HCT116 (cell line): ENCODE results near the gene ARHGEF37. TPM values are rescaled to one million over a fixed set of nuclear protein-coding genes. Genes with fewer than 3 reads are reported as not detected.

Source experiments
- ATAC-seq: fragments of 200-7000 bp; cut with Tn5 transposase; 2 replicates; pipeline ENCODE4 v1.9.1; 2020; ENCODE audit warnings: mild to moderate bottlenecking, moderate library complexity
- BruUV-seq: library from RNA; stranded (reverse); fragments of 400-500 nt; replicated peaks from 2 replicates; lab custom pipeline; 2021; lab: Mats Ljungman, UMichigan
- CTCF ChIA-PET: fragments of 300-600 bp; sonication (Branson Sonifier 250); formaldehyde crosslinking; loops from one replicate; lab custom pipeline; 2021; ENCODE audit warnings: antibody characterized with exemption; lab: Charles Lee
- POLR2A ChIA-PET: fragments of 300-600, 350-600 bp; sonication (Branson Sonifier 250); formaldehyde crosslinking; loops from one replicate; lab custom pipeline; 2021; ENCODE audit warnings: antibody characterized with exemption; lab: Charles Lee
- RAD21 ChIA-PET, 2 experiments: fragments of 300-600 bp; sonication (Branson Sonifier 250); formaldehyde crosslinking; loops; one replicate each; lab custom pipeline; 2023; ENCODE audit warnings: low total read pairs in 2 of 2; ENCODE audit not compliant: uncharacterized antibody in 2 of 2, unreplicated experiment in 2 of 2, low non-redundant PET in 1 of 2; lab: Charles Lee
- DNase-seq: peaks from one replicate; pipeline ENCODE4 v3.0.0-alpha.2; 2010; ENCODE audit warnings: low read depth, low spot score
- H2AFZ ChIP-seq: fragments of 200-600 bp; shearing (Covaris generic), sonication (generic); 2 replicates; pipeline ENCODE4 v1.6.1; 2017; ENCODE audit warnings: low read depth, mixed run types, mixed read lengths, antibody characterized with exemption, low read length; ENCODE audit not compliant: poor library complexity, severe bottlenecking
- H3K27ac ChIP-seq: 2 replicates; pipeline ENCODE4 v1.5.1; 2012; ENCODE audit warnings: low read depth, low read length
- H3K27me3 ChIP-seq: fragments of 200-600 bp; sonication (generic); 2 replicates; pipeline ENCODE4 v1.6.1; 2016; ENCODE audit warnings: mixed run types, low read length, mixed read lengths; ENCODE audit not compliant: insufficient read depth
- H3K36me3 ChIP-seq, 2 experiments: fragments of 200-500 bp in 1 of 2; fragments of 200-600 bp in 1 of 2; sonication (Bioruptor generic) in 1 of 2; sonication (generic) in 1 of 2; 2 replicates each; pipeline versions ENCODE4 v1.5.1 to v1.6.1; 2014 to 2016; ENCODE audit warnings: low read length in 2 of 2, inconsistent platforms in 1 of 2, mixed read lengths in 1 of 2, mixed run types in 1 of 2; ENCODE audit not compliant: insufficient read depth in 2 of 2, control insufficient read depth in 1 of 2
- H3K4me1 ChIP-seq, 2 experiments: fragments of 200-600 bp in 1 of 2; sonication (generic) in 1 of 2; 2 replicates each; pipeline versions ENCODE4 v1.5.1 to v1.6.1; 2012 to 2017; ENCODE audit warnings: low read length in 2 of 2, inconsistent platforms in 1 of 2, mild to moderate bottlenecking in 1 of 2, mixed read lengths in 1 of 2, mixed run types in 1 of 2, moderate library complexity in 1 of 2; ENCODE audit not compliant: insufficient read depth in 2 of 2, control insufficient read depth in 1 of 2
- H3K4me2 ChIP-seq: fragments of 200-600 bp; sonication (generic); 2 replicates; pipeline ENCODE4 v1.6.1; 2017; ENCODE audit warnings: mixed run types, low read length, mixed read lengths
- H3K4me3 ChIP-seq, 2 experiments: fragments of 200-600 bp in 1 of 2; sonication (generic) in 1 of 2; replicated peaks in 1 of 2; 2 replicates each; pipeline ENCODE4 v1.5.1; 2011 to 2016; ENCODE audit warnings: low read length in 2 of 2, control low read depth in 1 of 2, low read depth in 1 of 2, mild to moderate bottlenecking in 1 of 2, mixed read lengths in 1 of 2, mixed run types in 1 of 2
- H3K79me2 ChIP-seq: fragments of 200-600 bp; sonication (generic); 2 replicates; pipeline ENCODE4 v1.6.1; 2017; ENCODE audit warnings: mild to moderate bottlenecking, mixed run types, low read length, moderate library complexity, mixed read lengths; ENCODE audit not compliant: insufficient read depth
- H3K9ac ChIP-seq: fragments of 200-600 bp; sonication (generic); 2 replicates; pipeline ENCODE4 v1.6.1; 2016; ENCODE audit warnings: low read length, mixed read lengths
- H3K9me2 ChIP-seq: fragments of 200-600 bp; sonication (generic), shearing (Covaris generic); 2 replicates; pipeline ENCODE4 v1.6.1; 2017; ENCODE audit warnings: mixed run types, mild to moderate bottlenecking, moderate library complexity; ENCODE audit not compliant: insufficient read depth
- H3K9me3 ChIP-seq, 2 experiments: fragments of 200-500 bp in 1 of 2; fragments of 200-600 bp in 1 of 2; sonication (Bioruptor generic) in 1 of 2; sonication (generic) in 1 of 2; 2 replicates each; pipeline ENCODE4 v1.6.1; 2014 to 2017; ENCODE audit warnings: low read length in 2 of 2, mixed read lengths in 2 of 2, inconsistent platforms in 1 of 2, low read depth in 1 of 2, mild to moderate bottlenecking in 1 of 2, mixed run types in 1 of 2, moderate library complexity in 1 of 2; ENCODE audit not compliant: control insufficient read depth in 1 of 2, insufficient read depth in 1 of 2
- H4K20me1 ChIP-seq: fragments of 200-600 bp; sonication (generic), shearing (Covaris generic); 2 replicates; pipeline ENCODE4 v1.6.1; 2017; ENCODE audit warnings: mixed run types, mild to moderate bottlenecking, moderate library complexity; ENCODE audit not compliant: insufficient read depth
- ATF3 ChIP-seq: IDR thresholded peaks from 2 replicates; pipeline ENCODE4 v1.6.1; 2012
- CBX3 ChIP-seq: IDR thresholded peaks from 2 replicates; pipeline ENCODE4 v1.6.1; 2012; ENCODE audit warnings: low read depth
- CEBPB ChIP-seq: IDR thresholded peaks from 2 replicates; pipeline ENCODE4 v1.6.1; 2012; ENCODE audit warnings: low read depth
- EZH2 ChIP-seq: fragments of 200-600 bp; sonication (generic); IDR thresholded peaks from 2 replicates; pipeline ENCODE4 v1.6.1; 2017; ENCODE audit warnings: antibody characterized with exemption, mixed run types
- FOSL1 ChIP-seq: IDR thresholded peaks from 2 replicates; pipeline ENCODE4 v1.6.1; 2012; ENCODE audit warnings: low read depth
- POLR2A ChIP-seq: IDR thresholded peaks from 2 replicates; pipeline ENCODE4 v1.7.0; 2011; ENCODE audit warnings: borderline replicate concordance; ENCODE audit not compliant: insufficient read depth, insufficient read length; ENCODE audit errors: extremely low read depth
- RAD21 ChIP-seq: IDR thresholded peaks from 2 replicates; pipeline ENCODE4 v1.6.1; 2012; ENCODE audit warnings: low read depth, mild to moderate bottlenecking
- REST ChIP-seq: IDR thresholded peaks from 2 replicates; pipeline ENCODE4 v1.6.1; 2012; ENCODE audit warnings: low read depth
- ZBTB33 ChIP-seq: IDR thresholded peaks from 2 replicates; pipeline ENCODE4 v1.6.1; 2011; ENCODE audit warnings: mild to moderate bottlenecking, low read length, moderate library complexity; ENCODE audit not compliant: insufficient replicate concordance; ENCODE audit errors: extremely low read depth
- ZFX ChIP-seq: fragments of 450-650 bp; IDR thresholded peaks from 2 replicates; pipeline ENCODE4 v1.6.1; 2017
- intact Hi-C: fragments of 100-400 bp; cut with micrococcal nuclease; formaldehyde crosslinking; loops from 2 replicates; pipeline ENCODE4 v1.10.0; 2022
- total RNA-seq: library from RNA; stranded (reverse); gene quantifications from one replicate; pipeline ENCODE4 v1.2.1, GENCODE V29; 2021; ENCODE audit not compliant: unreplicated experiment

Gene ARHGEF37
- total RNA-seq, 1 experiment from 2014 or later: 7.0 TPM

- no peaks in the 10 kb centered on the region for H3K9me3 ChIP-seq
- ChIA-PET CTCF (interaction anchor here (2.6 kb wide), 1 partner anchor 9 kb away, joined by 11 read pairs; no protein-coding TSS in a partner anchor), RAD21 (interaction anchor here in 1 of 2 experiments (1.0 kb wide), 1 partner anchor 27 kb away, joined by 3 read pairs; no protein-coding TSS in a partner anchor), POLR2A (no interaction called here)
- no TSS peak for BruUV-seq
- ATAC-seq (no peak), DNase-seq (no peak)
- no peak overlapping the region for H3K4me3 ChIP-seq
- no peak overlapping the region for H3K4me2 ChIP-seq
- H3K27me3 ChIP-seq: no peaks in the 10 kb centered on the region
- H3K36me3 ChIP-seq: no peaks in the 10 kb centered on the region
- H3K79me2 ChIP-seq: no peaks in the 10 kb centered on the region
- intact Hi-C loops: loop anchor here (5.0 kb wide), 1 partner anchor 67 kb away; the partner anchor contains the start of gene PPARGC1B
- H3K9me2 ChIP-seq: no peaks in the 10 kb centered on the region
- H2AFZ ChIP-seq: no peak overlapping the region
- TF ChIP-seq RAD21 (no peak), CBX3 (no peak), ZFX (no peak), CEBPB (no peak), ATF3 (no peak), ZBTB33 (no peak), POLR2A (no peak), FOSL1 (no peak), EZH2 (no peak), REST (no peak)
- no peaks in the 10 kb centered on the region for H4K20me1 ChIP-seq
- H3K9ac ChIP-seq: no peak overlapping the region
- H3K4me1 ChIP-seq: peaks cover 3 to 7% of the 10 kb centered on the region in 2 experiments; a peak in 3 of 4 replicates
- no peak overlapping the region for H3K27ac ChIP-seq
Observed at GRCh38 chr5:149665416-149666175, 84.3 kb downstream of the ARHGEF37 start.
